Amniotic stem cell (primary cell): ENCODE data around the gene SORD.
"Not testable (repeated sequence)": the region's sequence is repeated elsewhere in the genome, so short reads cannot be mapped to it uniquely, and the experiment has no call there.

Experiments
- DNase-seq: peaks from one replicate; lab custom pipeline; 2025; lab: John Stamatoyannopoulos, UW

The SORD gene

DNA sequence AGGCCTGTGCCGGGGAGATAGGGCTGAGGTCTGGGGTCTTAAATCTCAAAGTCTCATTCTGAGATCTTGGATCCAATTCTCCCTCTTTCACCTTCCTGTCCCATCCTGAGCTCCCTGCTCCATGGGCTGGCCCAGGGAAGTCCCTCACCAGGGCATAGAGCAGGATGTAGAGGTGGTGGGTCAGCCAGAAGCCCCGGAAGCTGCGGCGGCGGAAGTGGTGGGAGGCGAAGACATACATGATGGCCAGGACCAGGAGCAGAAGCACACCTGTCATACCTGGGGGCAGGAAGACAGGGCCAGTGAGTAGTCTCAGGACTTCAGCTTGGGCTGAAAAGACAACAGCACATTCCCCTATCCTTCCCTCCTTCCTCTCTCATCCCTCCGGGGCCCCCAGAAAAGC, 74.5 kb downstream of the SORD start:
- DNase-seq: no peak

GRCh38 chr15:45099549-45100165, 76.7 kb downstream of the SORD start:
- DNase-seq: no peak

DNA sequence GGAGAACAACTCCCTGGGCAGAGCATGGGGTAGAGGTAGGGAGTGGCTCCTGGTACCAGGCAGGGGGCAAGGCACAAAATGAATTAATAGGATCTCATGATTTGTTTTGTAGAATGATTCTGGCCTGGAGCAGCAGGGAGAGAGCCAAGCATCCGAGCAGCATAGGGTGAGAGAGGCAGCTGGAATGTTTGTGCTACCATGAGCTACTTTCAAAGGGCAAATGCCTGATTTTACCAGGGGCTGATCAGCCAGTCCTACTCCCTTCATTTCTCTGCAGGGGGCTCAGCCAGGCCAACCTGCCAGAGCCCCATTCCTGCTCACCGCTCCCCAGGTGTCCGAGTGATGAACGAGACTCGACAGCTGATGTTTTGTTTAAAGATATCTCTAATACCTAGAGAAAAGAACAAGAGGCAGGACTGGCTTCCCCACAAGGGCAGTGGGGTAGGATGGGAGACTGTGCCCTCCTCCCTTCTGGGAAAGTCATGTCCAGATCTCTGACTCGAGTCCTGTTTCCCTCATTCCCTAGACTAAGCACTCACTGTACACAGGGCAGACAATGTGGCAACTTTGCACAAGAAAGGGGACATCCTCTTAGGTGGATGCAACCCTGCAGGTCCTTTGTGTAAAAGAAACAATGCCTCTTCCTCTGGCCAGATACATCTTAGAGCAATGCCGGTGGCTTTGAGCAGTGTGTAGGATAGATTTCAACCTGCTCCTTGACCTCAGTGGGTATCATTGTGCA, 78.1 kb downstream of the SORD start:
- no peak for DNase-seq

DNA sequence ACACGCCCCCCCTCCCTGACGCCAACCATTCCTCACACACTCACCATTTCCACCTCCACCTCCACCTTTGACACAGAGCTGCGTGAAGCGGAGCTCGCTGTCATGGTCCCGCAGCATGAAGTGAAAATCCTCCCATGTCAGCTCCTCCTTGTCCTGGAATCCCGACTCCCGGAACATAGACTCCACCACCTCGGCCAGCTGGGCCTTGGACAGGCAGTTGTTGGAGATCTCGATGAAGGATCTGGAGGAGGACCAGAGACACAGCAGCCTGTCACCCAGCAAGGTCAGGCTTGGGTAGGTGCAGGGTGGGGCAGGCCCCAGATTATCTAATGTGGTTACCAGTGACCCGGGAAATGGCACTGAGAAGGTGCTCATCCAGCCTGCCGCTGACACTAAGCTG, 78.8 kb downstream of the SORD start:
- no peak for DNase-seq

DNA sequence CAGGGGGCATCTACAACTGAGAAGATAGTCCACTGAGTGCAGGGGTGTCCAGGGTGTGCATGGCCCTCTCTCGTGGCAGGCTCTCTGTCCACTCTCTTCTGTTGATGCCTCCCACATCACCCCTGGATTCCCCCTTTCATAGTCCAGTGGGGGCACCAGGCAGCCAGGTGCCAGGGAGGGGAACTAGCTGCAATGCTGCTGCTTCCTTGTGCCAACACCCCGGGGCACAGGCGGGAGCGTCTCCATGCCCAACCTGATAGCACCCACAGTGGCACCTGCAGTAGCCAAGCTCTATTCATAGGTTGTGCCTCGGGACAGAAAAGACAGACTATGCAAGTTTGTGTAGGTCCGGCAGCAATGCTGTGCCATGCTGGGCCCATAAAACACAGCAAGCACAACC, 79.2 kb downstream of the SORD start:
- no peak for DNase-seq

- DNase-seq: not testable (repeated sequence)
These were observed 81.2 kb downstream of the SORD start for GRCh38 chr15:45104170-45104569.

DNA sequence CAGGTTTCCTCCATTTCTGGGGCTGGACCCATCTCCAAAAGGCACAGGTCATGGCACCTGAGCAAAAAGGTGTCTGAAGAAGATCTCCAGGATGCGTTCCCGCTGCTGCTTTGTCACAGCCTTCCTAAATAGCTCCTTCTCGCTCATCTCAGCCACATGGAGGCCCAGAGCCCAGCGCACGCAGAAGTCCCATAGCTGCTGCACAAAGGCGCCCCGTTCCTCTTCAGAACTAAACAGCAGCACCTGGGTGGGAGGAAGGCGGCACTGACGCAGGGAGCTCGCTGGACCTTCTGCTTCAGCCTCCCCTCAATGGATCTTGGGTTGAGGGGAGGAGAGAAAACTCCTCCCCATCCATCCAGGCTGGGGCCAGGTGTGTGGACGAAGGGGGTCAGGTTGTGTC, 82.6 kb downstream of the SORD start:
- DNase-seq: no peak

DNA sequence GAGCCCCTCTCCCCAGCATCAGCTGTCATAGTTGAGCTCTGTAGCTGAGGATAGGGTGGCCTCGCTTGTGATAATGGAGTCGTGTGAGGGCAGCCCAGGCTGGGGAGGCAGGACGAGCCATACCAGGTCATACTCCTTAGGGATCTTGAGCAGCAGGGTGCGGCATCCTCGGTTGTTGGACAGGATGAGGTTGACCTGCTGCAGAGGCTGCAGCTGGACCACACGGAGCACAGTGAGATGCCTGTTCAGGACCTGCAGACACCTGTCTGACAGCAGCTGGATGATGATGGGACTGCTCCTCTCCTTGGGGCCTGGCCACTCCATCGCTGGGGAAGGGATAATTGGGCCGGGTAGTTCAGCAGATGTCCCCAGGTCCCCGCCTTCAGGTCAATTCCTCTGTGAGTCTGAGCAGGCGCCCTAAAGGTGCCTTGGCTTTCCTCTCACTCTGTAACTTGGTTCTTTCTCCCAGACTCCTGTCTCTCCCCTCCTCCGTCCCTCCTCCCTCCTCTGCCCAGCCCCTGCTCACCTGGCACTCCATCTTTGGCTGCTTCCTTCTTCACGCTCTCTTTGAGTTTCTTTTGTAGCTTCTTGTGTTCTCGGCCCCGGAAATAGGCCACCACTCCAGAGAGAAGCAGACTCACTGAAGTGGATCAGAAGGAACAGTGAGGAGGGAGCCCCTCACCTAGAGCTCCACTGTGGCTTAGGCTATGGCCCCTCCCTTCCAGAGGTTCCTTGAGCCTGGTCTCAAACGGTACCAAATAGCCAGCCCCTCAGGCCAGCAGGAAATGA, 83.2 kb downstream of the SORD start:
- DNase-seq: no peak

- DNase-seq: no peak
These were observed 85.1 kb downstream of the SORD start for GRCh38 chr15:45107941-45108630.

GRCh38 chr15:45110256-45110820, 87.3 kb downstream of the SORD start:
- DNase-seq: no peak

- no peak for DNase-seq
These were observed 88.6 kb downstream of the SORD start for GRCh38 chr15:45111390-45112142.

- DNase-seq: no peak
These were observed 89.2 kb downstream of the SORD start for GRCh38 chr15:45112143-45112590.

DNA sequence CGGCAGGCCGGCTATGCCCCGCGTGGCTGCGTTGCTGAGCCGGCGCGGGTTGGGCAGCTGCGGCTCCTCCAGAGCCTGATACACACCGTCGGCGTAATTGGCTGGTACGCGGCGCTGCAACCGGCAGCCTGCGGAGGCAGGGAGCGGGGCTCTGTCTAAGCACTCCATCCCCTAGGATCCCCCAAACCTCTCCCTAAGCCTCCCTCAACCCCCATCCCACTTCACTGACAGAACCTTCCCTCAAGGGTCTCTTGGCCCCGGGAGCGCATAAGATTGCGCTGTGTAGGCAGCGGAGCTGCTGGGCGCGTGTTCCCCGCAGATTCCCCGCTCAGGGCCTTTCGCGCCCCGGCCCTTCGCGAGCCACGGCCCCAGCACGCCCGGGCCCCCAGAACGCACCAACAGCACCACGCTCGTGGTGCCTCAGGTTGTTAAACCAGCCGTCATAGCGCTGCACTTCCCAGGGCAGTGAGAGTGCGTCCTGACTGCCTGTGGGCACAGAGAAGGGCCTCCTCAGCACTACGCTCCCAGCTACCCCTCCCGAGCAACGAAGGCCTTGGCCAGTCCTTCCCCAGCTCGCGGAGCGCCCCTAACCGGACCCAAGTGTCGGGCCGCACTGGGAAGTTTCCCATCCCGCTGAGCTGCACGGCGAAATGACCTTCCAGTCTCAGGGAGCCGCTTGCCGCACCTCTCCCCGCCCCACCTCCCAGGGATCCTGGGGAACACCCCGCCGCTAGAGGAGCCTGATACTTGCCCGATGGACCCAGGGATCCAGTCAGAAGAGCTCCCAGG, 89.8 kb downstream of the SORD start:
- no peak for DNase-seq

DNA sequence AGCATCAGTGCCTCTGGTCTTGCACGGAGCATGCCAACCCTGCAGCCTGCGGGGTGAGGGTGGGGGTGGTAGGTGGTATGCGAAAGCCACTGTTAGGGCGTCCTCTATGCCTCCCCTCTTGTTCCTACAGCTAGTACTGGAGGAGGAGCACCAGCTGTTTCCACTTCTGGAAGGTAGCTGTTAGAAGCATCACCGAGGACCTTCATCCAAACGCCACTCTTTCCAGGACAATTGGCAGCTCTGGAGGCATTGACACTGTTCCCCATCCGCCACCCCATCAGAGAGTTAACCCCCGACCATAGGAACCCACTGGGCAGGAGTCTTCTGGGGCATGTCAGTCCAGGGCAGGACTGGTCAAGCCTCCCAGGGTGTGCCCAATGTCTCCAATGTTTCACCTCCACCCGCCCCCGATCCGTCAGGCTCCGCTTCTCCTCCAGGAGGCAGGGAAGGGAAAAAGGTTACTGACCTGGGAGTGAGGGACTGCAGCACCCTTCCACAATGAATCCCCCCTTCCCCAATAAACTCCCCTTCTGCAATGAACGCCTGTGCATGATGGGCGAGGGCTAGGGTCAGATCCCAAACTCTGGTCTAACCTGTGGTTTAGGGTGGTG, 90.5 kb downstream of the SORD start:
- DNase-seq: no peak

GRCh38 chr15:45114076-45114750, 91.2 kb downstream of the SORD start, which contains the start of the genes DUOX2 and DUOXA2:
Gene DUOX2 (minus strand): TSS chr15:45114172. CDS start chr15:45113411, 761 bp downstream.
Gene DUOXA2 (plus strand): TSS chr15:45114326. CDS start chr15:45114606, 280 bp downstream.
- no peak for DNase-seq

DNA sequence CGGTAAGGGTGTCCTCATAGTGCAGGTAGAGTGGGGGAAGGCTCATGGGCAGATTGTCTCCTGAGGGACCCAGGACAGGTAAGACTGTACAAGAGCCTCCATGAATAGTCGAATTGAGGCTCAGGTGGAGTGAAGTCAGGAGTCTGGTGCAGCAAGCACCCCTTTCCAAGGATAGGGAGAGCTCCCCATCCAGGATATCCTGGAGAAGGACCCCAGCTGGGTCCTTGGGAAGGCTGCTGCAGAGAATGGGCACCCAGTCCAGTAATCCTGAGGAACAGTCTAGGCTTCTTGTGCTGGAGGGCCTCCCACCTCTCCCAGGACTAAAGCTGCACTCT, 91.7 kb downstream of the SORD start:
- no peak for DNase-seq

GRCh38 chr15:45115312-45115820, 92.4 kb downstream of the SORD start:
- no peak for DNase-seq

- DNase-seq: no peak
These were observed 93.0 kb downstream of the SORD start for GRCh38 chr15:45116006-45116481.
